Activated CD8-positive, alpha-beta T cell treated with anti-CD3 and anti-CD28 coated beads for 36 hours (primary cell): ENCODE data around the gene IDH2. TPM values are rescaled to one million over a fixed set of nuclear protein-coding genes. Genes with fewer than 3 reads are reported as not detected.

Experiments
- ATAC-seq: fragments of 200-7000 bp; cut with Tn5 transposase; one replicate; pipeline ENCODE4 v1.10.0; 2021; ENCODE audit warnings: mild to moderate bottlenecking, moderate library complexity
- CTCF ChIA-PET: fragments of 350-600 bp; sonication (Branson Sonifier 250); formaldehyde crosslinking; loops from one replicate; lab custom pipeline; 2021; ENCODE audit warnings: antibody characterized with exemption; lab: Charles Lee
- POLR2A ChIA-PET: fragments of 350-600 bp; sonication (Branson Sonifier 250); formaldehyde crosslinking; loops from one replicate; lab custom pipeline; 2021; ENCODE audit warnings: antibody characterized with exemption; lab: Charles Lee
- DNase-seq: peaks from one replicate; pipeline ENCODE4 v3.0.0-alpha.2; 2020
- H3K27ac Mint-ChIP-seq: one replicate; pipeline ENCODE4 v1.8.0; 2021; ENCODE audit warnings: mild to moderate bottlenecking, mixed read lengths
- H3K27me3 Mint-ChIP-seq: one replicate; pipeline ENCODE4 v1.8.0; 2021; ENCODE audit warnings: mixed read lengths
- H3K36me3 Mint-ChIP-seq: one replicate; pipeline ENCODE4 v1.8.0; 2021; ENCODE audit warnings: low read depth, mixed read lengths
- H3K4me1 Mint-ChIP-seq: one replicate; pipeline ENCODE4 v1.8.0; 2021; ENCODE audit warnings: low read depth, mixed read lengths
- H3K4me3 Mint-ChIP-seq: one replicate; pipeline ENCODE4 v1.8.0; 2021; ENCODE audit warnings: mild to moderate bottlenecking, moderate library complexity, mixed read lengths
- H3K9me3 Mint-ChIP-seq: one replicate; pipeline ENCODE4 v1.8.0; 2021; ENCODE audit warnings: mixed read lengths
- intact Hi-C: fragments of 100-400 bp; cut with micrococcal nuclease; formaldehyde crosslinking; loops from one replicate; pipeline ENCODE4 v1.10.0; 2022
- total RNA-seq, 2 experiments: library from RNA; stranded (reverse); gene quantifications; one replicate each; pipeline ENCODE4 v1.2.3, GENCODE V29; 2021
- TF ChIP-seq, protein P1 (sequence below): fragments of 200-600 bp; IDR thresholded peaks from one replicate; pipeline ENCODE4 v1.8.0; 2022; ENCODE audit warnings: antibody characterized with exemption, mild to moderate bottlenecking

IDH2 gene
- total RNA-seq, 2 experiments from 2014 or later, result 171 to 180 TPM

DNA sequence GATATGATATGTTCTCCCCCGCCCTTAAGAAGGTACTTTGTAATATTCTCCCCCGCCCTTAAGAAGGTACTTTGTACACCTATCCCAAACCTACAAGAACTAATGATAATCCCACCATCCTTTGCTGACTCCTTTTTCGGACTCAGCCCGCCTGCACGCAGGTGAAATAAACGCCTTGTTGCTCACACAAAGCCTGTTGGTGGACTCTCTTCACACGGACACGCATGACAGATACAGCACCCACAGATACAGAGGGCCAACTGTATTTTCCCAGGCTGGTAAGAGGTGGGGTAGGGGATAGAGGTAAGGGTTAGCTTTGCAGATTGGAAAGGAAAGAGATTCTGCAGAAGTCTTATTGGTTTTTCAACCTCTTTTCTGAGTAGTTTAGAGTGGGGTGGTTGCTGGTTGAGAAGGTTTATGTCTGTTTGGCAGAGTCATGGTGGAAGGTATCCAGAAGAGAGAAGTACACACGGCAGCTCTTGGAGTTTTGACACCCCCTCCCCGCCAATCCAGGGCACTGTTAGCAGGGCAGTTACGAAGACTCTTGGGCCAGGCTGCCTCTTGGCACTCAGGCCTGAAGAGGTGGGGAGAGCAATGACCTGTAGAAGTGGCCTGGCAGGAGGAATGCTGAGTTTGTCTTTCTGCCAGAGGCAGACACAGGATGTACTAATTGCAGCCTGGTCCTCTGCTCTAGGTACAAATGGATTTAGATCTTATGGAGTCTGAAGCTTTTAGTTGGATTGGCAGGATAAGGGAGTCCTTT is 36.0 kb upstream of the IDH2 start:
- H3K27me3 Mint-ChIP-seq, result no peaks in the 10 kb centered on the region
- H3K27ac Mint-ChIP-seq, result no peak overlapping the region
- TF ChIP-seq, protein P1, sequence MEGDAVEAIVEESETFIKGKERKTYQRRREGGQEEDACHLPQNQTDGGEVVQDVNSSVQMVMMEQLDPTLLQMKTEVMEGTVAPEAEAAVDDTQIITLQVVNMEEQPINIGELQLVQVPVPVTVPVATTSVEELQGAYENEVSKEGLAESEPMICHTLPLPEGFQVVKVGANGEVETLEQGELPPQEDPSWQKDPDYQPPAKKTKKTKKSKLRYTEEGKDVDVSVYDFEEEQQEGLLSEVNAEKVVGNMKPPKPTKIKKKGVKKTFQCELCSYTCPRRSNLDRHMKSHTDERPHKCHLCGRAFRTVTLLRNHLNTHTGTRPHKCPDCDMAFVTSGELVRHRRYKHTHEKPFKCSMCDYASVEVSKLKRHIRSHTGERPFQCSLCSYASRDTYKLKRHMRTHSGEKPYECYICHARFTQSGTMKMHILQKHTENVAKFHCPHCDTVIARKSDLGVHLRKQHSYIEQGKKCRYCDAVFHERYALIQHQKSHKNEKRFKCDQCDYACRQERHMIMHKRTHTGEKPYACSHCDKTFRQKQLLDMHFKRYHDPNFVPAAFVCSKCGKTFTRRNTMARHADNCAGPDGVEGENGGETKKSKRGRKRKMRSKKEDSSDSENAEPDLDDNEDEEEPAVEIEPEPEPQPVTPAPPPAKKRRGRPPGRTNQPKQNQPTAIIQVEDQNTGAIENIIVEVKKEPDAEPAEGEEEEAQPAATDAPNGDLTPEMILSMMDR, result no peak
- DNase-seq (no peak), ATAC-seq (no peak)
- peaks cover 11% of the 10 kb centered on the region for H3K9me3 Mint-ChIP-seq
- POLR2A ChIA-PET, result interaction anchor here (0.9 kb wide), 1 partner anchor 128 kb away, joined by 3 read pairs; no protein-coding TSS in a partner anchor
- intact Hi-C loops, result no loop called here
- peaks cover 22% of the 10 kb centered on the region for H3K4me1 Mint-ChIP-seq
- CTCF ChIA-PET, result interaction anchor here (1.1 kb wide), 1 partner anchor 182 kb away, joined by 5 read pairs; no protein-coding TSS in a partner anchor
- no peaks in the 10 kb centered on the region for H3K36me3 Mint-ChIP-seq
- no peak overlapping the region for H3K4me3 Mint-ChIP-seq

DNA sequence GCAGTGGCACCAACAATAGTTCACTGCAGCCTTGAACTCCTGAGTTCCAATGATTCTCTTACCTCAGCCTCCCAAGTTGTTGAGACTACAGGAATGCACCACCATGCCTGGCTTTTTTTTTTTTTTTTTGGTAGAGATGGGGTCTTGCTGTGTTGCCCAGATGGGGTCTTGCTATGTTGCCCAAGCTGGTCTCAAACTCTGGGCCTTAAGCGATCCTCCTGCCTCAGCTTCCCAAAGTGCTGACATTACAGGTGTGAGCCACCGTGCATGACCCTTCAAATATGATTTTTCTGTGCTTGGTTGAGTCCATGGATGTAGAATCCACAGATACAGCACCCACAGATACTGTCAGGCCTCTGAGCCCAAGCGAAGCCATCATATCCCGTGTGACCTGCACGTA is 30.2 kb upstream of the IDH2 start:
- ChIA-PET CTCF (no interaction called here), POLR2A (no interaction called here)
- Mint-ChIP-seq H3K4me3 (no peak overlapping the region), H3K9me3 (no peaks in the 10 kb centered on the region), H3K4me1 (no peaks in the 10 kb centered on the region), H3K27ac (no peak overlapping the region), H3K27me3 (no peaks in the 10 kb centered on the region), H3K36me3 (no peaks in the 10 kb centered on the region)
- intact Hi-C loops, result no loop called here
- ATAC-seq (no peak), DNase-seq (no peak)
- TF ChIP-seq, protein P1, result no peak

DNA sequence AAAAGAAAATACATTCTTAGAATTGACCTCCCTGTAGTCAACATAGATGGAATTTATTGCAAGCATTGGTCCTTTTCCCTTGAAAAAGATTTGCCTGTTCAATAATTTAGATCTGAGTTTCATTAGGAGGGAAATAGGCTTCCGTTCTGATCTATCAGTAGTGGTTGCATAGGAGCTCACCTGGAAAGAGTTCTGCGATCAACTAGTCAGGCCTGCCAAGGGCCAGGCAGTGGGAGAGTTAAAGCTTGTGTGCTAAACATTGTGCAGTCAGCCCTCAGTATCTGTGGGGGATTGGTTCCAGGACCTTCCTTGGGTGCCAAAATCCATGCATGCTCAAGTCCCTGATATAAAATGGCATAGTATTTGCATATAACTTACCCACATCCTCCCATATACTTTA is 29.6 kb upstream of the IDH2 start:
- H3K27me3 Mint-ChIP-seq, result peaks cover 3% of the 10 kb centered on the region
- H3K36me3 Mint-ChIP-seq, result no peaks in the 10 kb centered on the region
- no peaks in the 10 kb centered on the region for H3K9me3 Mint-ChIP-seq
- ChIA-PET POLR2A (no interaction called here), CTCF (interaction anchor here (0.8 kb wide), 1 partner anchor 371 kb away, joined by 3 read pairs; no protein-coding TSS in a partner anchor)
- no peaks in the 10 kb centered on the region for H3K4me1 Mint-ChIP-seq
- H3K4me3 Mint-ChIP-seq, result no peak overlapping the region
- intact Hi-C loops, result no loop called here
- TF ChIP-seq, protein P1, result no peak
- ATAC-seq, result no peak
- no peak overlapping the region for H3K27ac Mint-ChIP-seq
- no peak for DNase-seq

DNA sequence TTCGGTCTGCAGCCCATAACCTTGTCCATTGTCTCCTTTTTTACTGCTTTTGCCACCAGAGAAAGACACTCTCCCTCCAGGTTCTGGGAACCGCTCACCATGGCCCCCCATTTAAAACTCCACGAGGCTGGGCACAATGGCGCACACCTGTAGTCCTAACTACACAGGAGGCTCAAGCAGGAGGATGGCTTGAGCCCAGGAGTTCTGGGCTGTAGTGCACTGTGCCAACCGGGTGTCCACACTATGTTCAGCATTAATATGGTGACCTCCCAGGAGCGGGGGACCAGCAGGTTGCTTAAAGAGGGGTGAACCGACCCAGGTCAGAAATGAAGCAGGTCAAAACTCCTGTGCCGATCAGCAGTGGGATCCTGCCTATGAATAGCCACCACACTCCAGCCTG is 28.0 kb upstream of the IDH2 start:
- ATAC-seq, result no peak
- intact Hi-C loops, result no loop called here
- no peaks in the 10 kb centered on the region for H3K9me3 Mint-ChIP-seq

More for the DNA sequence above, 28.0 kb upstream of the IDH2 start:
- Mint-ChIP-seq H3K4me3 (no peak overlapping the region), H3K27ac (no peak overlapping the region), H3K36me3 (no peaks in the 10 kb centered on the region), H3K4me1 (no peaks in the 10 kb centered on the region), H3K27me3 (peaks cover 5% of the 10 kb centered on the region)
- no peak for DNase-seq
- ChIA-PET CTCF (interaction anchor here (1.1 kb wide), 1 partner anchor 13 kb away, joined by 3 read pairs; no protein-coding TSS in a partner anchor), POLR2A (no interaction called here)
- TF ChIP-seq, protein P1, result no peak
